ENCODE results near the gene USP10. TPM values are rescaled to one million over a fixed set of nuclear protein-coding genes. Genes with fewer than 3 reads are reported as not detected.
"Not testable (repeated sequence)": the region's sequence is repeated elsewhere in the genome, so short reads cannot be mapped to it uniquely, and the experiment has no call there.

USP10 gene
- total RNA-seq, 1 donor from 2014 or later = 27.1 TPM

GRCh38 chr16:84724606-84725309 lies 25.0 kb downstream of the USP10 start:
- H3K27me3 ChIP-seq (ENCODE audit: control insufficient read depth in 3 of 3, insufficient read depth in 3 of 3, low read length in 3 of 3) = no peaks in the 10 kb centered on the region
- peaks cover 11 to 26% (median 20%) of the 10 kb centered on the region in 3 donors for H3K4me1 ChIP-seq (ENCODE audit: control insufficient read depth in 3 of 3, insufficient read depth in 3 of 3, low read length in 3 of 3)
- no peaks in the 10 kb centered on the region for H3K9me3 ChIP-seq (ENCODE audit: control insufficient read depth in 3 of 3, low read length in 3 of 3)
- no peak overlapping the region for H3K27ac ChIP-seq (ENCODE audit: low read depth, low read length)
- no peak overlapping the region for H3K4me3 ChIP-seq (ENCODE audit: low read length in 3 of 3)
- H3K9ac ChIP-seq (ENCODE audit: low read depth in 1 of 3, low read length in 3 of 3) = peak overlapping the region in 1 of 3 donors; percentile 12
- no peaks in the 10 kb centered on the region for H3K36me3 ChIP-seq (ENCODE audit: control insufficient read depth in 3 of 3, insufficient read depth in 3 of 3, low read length in 3 of 3)

- H3K27me3 ChIP-seq (ENCODE audit: control insufficient read depth in 3 of 3, insufficient read depth in 3 of 3, low read length in 3 of 3) = no peaks in the 10 kb centered on the region
- H3K27ac ChIP-seq (ENCODE audit: low read depth, low read length) = no peak overlapping the region
- H3K4me3 ChIP-seq (ENCODE audit: low read length in 3 of 3) = no peak overlapping the region
- no peaks in the 10 kb centered on the region for H3K9me3 ChIP-seq (ENCODE audit: control insufficient read depth in 3 of 3, low read length in 3 of 3)
- H3K36me3 ChIP-seq (ENCODE audit: control insufficient read depth in 3 of 3, insufficient read depth in 3 of 3, low read length in 3 of 3) = no peaks in the 10 kb centered on the region
- H3K4me1 ChIP-seq (ENCODE audit: control insufficient read depth in 3 of 3, insufficient read depth in 3 of 3, low read length in 3 of 3) = peaks cover 14 to 29% (median 25%) of the 10 kb centered on the region in 3 donors
- no peak overlapping the region for H3K9ac ChIP-seq (ENCODE audit: low read depth in 1 of 3, low read length in 3 of 3)
Observed at GRCh38 chr16:84725481-84726078, 25.8 kb downstream of the USP10 start.

- Histone ChIP-seq H3K9me3 (ENCODE audit: control insufficient read depth in 3 of 3, low read length in 3 of 3) (no peaks in the 10 kb centered on the region), H3K4me1 (ENCODE audit: control insufficient read depth in 3 of 3, insufficient read depth in 3 of 3, low read length in 3 of 3) (peaks cover 14 to 29% (median 25%) of the 10 kb centered on the region in 3 donors), H3K27me3 (ENCODE audit: control insufficient read depth in 3 of 3, insufficient read depth in 3 of 3, low read length in 3 of 3) (no peaks in the 10 kb centered on the region), H3K9ac (ENCODE audit: low read depth in 1 of 3, low read length in 3 of 3) (peak overlapping the region in 1 of 3 donors; percentile 47), H3K36me3 (ENCODE audit: control insufficient read depth in 3 of 3, insufficient read depth in 3 of 3, low read length in 3 of 3) (no peaks in the 10 kb centered on the region), H3K4me3 (ENCODE audit: low read length in 3 of 3) (peak overlapping the region in 2 of 3 donors; percentile 34 to 41), H3K27ac (ENCODE audit: low read depth, low read length) (no peak overlapping the region)
Observed at GRCh38 chr16:84726079-84726668, 26.4 kb downstream of the USP10 start.

- Histone ChIP-seq H3K9ac (ENCODE audit: low read depth in 1 of 3, low read length in 3 of 3) (no peak overlapping the region), H3K27ac (ENCODE audit: low read depth, low read length) (no peak overlapping the region), H3K9me3 (ENCODE audit: control insufficient read depth in 3 of 3, low read length in 3 of 3) (no peaks in the 10 kb centered on the region), H3K4me1 (ENCODE audit: control insufficient read depth in 3 of 3, insufficient read depth in 3 of 3, low read length in 3 of 3) (peaks cover 14 to 29% (median 25%) of the 10 kb centered on the region in 3 donors), H3K27me3 (ENCODE audit: control insufficient read depth in 3 of 3, insufficient read depth in 3 of 3, low read length in 3 of 3) (no peaks in the 10 kb centered on the region), H3K4me3 (ENCODE audit: low read length in 3 of 3) (no peak overlapping the region), H3K36me3 (ENCODE audit: control insufficient read depth in 3 of 3, insufficient read depth in 3 of 3, low read length in 3 of 3) (no peaks in the 10 kb centered on the region)
Observed at GRCh38 chr16:84726669-84727467, 27.1 kb downstream of the USP10 start.

- no peak overlapping the region for H3K27ac ChIP-seq (ENCODE audit: low read depth, low read length)
- H3K9me3 ChIP-seq (ENCODE audit: control insufficient read depth in 3 of 3, low read length in 3 of 3) = no peaks in the 10 kb centered on the region
- H3K4me3 ChIP-seq (ENCODE audit: low read length in 3 of 3) = no peak overlapping the region
- H3K9ac ChIP-seq (ENCODE audit: low read depth in 1 of 3, low read length in 3 of 3) = no peak overlapping the region
- H3K36me3 ChIP-seq (ENCODE audit: control insufficient read depth in 3 of 3, insufficient read depth in 3 of 3, low read length in 3 of 3) = no peaks in the 10 kb centered on the region
- no peaks in the 10 kb centered on the region for H3K27me3 ChIP-seq (ENCODE audit: control insufficient read depth in 3 of 3, insufficient read depth in 3 of 3, low read length in 3 of 3)
- H3K4me1 ChIP-seq (ENCODE audit: control insufficient read depth in 3 of 3, insufficient read depth in 3 of 3, low read length in 3 of 3) = peaks cover 12 to 29% (median 21%) of the 10 kb centered on the region in 3 donors
Observed at GRCh38 chr16:84728853-84729424, 29.1 kb downstream of the USP10 start.

- Histone ChIP-seq H3K27me3 (ENCODE audit: control insufficient read depth in 3 of 3, insufficient read depth in 3 of 3, low read length in 3 of 3) (no peaks in the 10 kb centered on the region), H3K9me3 (ENCODE audit: control insufficient read depth in 3 of 3, low read length in 3 of 3) (no peaks in the 10 kb centered on the region), H3K9ac (ENCODE audit: low read depth in 1 of 3, low read length in 3 of 3) (peak overlapping the region in 2 of 3 donors; percentile 62 to 75), H3K4me3 (ENCODE audit: low read length in 3 of 3) (peak overlapping the region; percentile 14 to 40 (median 33)), H3K4me1 (ENCODE audit: control insufficient read depth in 3 of 3, insufficient read depth in 3 of 3, low read length in 3 of 3) (peaks cover 12 to 23% (median 16%) of the 10 kb centered on the region in 3 donors), H3K36me3 (ENCODE audit: control insufficient read depth in 3 of 3, insufficient read depth in 3 of 3, low read length in 3 of 3) (no peaks in the 10 kb centered on the region), H3K27ac (ENCODE audit: low read depth, low read length) (peak overlapping the region; percentile 58)
Observed at GRCh38 chr16:84729716-84730320, 30.0 kb downstream of the USP10 start.

- Histone ChIP-seq H3K9ac (ENCODE audit: low read depth in 1 of 3, low read length in 3 of 3) (peak overlapping the region; percentile 17 to 75 (median 62)), H3K27me3 (ENCODE audit: control insufficient read depth in 3 of 3, insufficient read depth in 3 of 3, low read length in 3 of 3) (no peaks in the 10 kb centered on the region), H3K9me3 (ENCODE audit: control insufficient read depth in 3 of 3, low read length in 3 of 3) (no peaks in the 10 kb centered on the region), H3K4me3 (ENCODE audit: low read length in 3 of 3) (peak overlapping the region; percentile 14 to 40 (median 33)), H3K27ac (ENCODE audit: low read depth, low read length) (peak overlapping the region; percentile 58), H3K36me3 (ENCODE audit: control insufficient read depth in 3 of 3, insufficient read depth in 3 of 3, low read length in 3 of 3) (peaks cover 0 to 4% (median 0%) of the 10 kb centered on the region in 3 donors), H3K4me1 (ENCODE audit: control insufficient read depth in 3 of 3, insufficient read depth in 3 of 3, low read length in 3 of 3) (peaks cover 12 to 23% (median 16%) of the 10 kb centered on the region in 3 donors)
Observed at GRCh38 chr16:84730406-84731106, 30.8 kb downstream of the USP10 start.

- H3K36me3 ChIP-seq (ENCODE audit: control insufficient read depth in 3 of 3, insufficient read depth in 3 of 3, low read length in 3 of 3); H3K4me3 ChIP-seq (ENCODE audit: low read length in 3 of 3); H3K27me3 ChIP-seq (ENCODE audit: control insufficient read depth in 3 of 3, insufficient read depth in 3 of 3, low read length in 3 of 3); H3K27ac ChIP-seq (ENCODE audit: low read depth, low read length); H3K9ac ChIP-seq (ENCODE audit: low read depth in 1 of 3, low read length in 3 of 3); H3K9me3 ChIP-seq (ENCODE audit: control insufficient read depth in 3 of 3, low read length in 3 of 3): not testable (repeated sequence)
- H3K4me1 ChIP-seq (ENCODE audit: control insufficient read depth in 3 of 3, insufficient read depth in 3 of 3, low read length in 3 of 3) = peaks cover 6 to 22% (median 10%) of the 10 kb centered on the region in 3 donors
Observed at GRCh38 chr16:84732332-84732673, 32.5 kb downstream of the USP10 start.
